Endometrial microvascular endothelial cells (primary cell): Measurements from ENCODE around the gene NRXN3. TPM values are rescaled to one million over a fixed set of nuclear protein-coding genes. Genes with fewer than 3 reads are reported as not detected.

ENCODE experiments used
- in situ Hi-C: cut with HindIII; loops from 2 replicates; pipeline ENCODE4 v1.10.0; 2017; ENCODE audit warnings: low sequenced_read_pairs, low pct_unique_long_range_greater_than_20kb; ENCODE audit errors: inconsistent ontology term
- total RNA-seq: library from RNA; depleted of rRNA; stranded (reverse); fragments of >200 nt; gene quantifications from one replicate; pipeline ENCODE4 v1.2.3, GENCODE V29; 2015; ENCODE audit errors: inconsistent ontology term

Gene NRXN3
- total RNA-seq, 1 donor from 2014 or later: 0.09 TPM

DNA sequence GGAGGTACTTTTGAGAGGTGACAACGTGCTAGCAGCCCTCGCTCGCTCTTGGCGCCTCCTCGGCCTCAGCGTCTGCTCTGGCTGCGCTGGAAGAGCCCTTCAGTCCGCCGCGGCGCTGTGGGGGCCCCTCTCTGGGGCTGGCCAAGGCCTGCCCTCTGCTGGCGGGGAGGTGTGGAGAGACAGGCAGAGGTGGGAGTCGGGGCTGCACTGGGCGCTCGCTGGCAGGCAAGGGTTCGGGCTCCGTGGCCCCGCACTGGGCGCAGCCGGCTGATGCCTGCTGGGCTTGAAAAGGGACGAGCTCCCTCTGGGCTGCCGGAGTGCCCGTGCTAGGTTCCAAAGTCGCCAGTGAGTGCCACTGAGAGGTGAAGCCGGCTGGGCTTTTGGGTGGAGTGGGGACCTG is 1461.1 kb downstream of the NRXN3 start:
- in situ Hi-C loops: no loop called here

DNA sequence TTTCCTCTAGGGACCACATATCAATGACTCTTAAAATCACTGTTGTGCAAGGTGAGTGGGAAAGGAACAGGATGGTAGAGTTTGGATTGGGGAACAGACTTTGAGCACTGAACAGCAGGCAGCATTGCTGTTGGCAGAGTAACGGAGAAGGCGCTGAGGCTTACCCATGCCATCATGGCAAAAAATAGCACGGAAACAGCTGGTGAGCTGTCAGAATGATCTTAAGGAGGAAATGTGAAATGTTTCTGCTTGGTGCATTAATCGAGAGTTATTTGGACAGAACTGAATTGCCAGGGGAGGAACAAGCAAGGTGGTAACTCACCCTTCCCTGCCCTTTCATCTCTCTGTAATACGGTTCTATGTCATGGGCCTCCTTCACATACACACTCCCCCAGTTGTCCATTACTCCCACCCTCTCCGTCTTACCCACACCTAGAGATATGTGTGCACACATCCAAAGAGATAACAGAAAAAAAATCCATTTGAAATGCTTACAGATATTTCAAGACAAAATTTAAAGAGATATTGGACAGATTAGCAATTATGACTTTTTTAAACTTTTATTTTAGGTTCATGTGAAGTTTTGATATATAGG is 1468.6 kb downstream of the NRXN3 start:
- in situ Hi-C loops: no loop called here

DNA sequence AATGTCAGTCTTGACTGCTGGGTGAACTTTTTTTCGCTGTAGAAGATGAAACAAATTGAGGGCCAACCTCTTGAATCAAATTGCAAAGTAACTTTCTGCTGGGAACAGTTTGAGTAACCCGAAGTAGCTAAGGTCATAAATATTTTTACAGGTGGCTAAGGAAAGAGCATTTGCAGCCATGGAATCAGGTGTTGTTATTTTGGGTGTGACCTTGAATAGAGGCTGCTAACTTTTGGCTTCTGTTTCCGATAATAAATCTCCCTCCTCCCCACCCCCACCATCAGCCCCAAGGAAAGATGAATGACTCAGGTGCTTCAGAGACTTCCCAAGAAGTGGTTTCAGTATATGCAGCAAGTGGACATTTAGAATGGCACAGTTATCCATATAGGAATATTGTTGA is 1469.4 kb downstream of the NRXN3 start:
- in situ Hi-C loops: no loop called here

DNA sequence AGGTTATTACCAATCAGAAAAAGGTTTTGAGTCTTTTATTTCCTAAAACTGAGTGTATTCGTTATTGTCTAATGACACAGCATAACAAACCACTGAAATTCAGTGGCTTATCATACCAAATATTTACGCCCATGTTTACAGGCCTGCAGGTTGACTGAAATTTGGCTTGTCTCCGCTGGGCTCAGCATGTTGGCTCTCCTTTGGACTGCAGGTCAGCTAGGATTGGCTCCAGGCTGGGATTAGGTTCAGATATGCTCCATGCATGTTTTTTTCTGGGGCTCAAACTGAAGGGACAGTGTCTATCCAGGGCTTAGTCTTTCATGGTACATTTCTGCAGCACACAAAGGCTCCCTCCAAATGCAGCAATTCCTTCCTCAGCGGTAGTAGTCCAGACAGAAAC is 1471.2 kb downstream of the NRXN3 start:
- in situ Hi-C loops: no loop called here

DNA sequence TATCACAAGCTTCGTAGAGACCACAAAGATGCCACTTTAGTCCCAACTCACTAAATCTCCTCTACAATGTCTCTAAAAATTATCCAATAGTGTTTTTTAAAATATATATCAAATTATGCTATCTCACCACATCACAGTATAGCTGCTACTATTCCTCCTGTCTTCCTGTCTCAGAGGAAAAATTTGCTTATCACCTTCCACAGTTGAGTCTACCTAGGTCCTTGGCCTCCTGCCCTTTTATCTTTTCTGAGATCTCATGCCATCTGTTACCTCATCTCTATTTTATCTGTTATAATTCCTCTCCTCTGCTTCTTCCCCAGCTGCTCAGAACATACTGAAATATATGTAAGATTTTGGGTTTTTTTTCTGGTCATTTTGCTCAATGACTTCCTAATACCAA is 1473.0 kb downstream of the NRXN3 start:
- in situ Hi-C loops: no loop called here

DNA sequence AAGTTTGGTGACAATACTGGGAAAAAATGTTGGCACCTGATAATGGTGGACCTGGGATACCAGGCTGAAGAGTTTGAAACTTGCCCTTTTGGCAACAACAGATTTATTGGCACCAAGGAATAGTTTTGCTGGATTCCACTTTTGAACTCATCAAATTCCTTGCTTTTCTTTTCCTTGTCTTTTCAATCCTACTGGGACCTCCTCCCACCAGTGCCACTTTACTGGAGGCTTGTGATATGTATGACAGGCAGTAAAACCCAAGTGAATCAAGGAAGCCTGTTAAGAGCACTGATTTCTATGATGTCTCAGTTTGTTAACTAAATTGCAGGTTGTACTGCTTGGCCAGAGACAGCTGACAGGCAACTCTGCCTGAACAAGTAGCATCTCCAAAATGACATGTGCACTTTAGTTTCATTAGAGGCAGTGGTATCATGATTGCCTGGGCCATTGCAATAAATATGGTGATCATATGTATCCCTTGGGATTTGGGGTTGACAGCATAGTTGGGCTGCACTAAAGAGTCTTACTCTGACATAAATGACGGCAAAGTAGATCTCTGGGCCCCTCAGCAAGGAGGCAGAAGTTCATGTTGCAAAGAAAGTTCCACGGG is 1475.7 kb downstream of the NRXN3 start:
- in situ Hi-C loops: no loop called here

DNA sequence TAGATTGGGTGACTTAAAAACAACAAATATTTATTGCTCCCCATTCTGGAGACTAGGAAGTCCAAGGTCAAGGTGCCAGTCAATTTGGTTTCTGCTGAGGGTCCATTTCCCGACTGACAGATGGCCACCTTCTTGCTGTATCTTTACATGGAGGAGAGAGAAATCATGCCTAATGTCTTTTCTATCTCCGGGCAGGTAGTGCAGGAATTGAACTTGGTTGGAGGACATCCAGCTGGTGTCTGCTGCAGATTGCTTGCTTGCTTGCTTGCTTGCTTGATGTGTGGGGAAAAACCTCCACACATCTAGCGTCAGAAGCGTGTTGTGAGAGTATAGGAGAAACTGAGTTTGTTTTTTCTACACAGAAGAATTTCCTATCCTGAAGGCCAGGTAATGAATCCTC is 1479.7 kb downstream of the NRXN3 start:
- in situ Hi-C loops: no loop called here

DNA sequence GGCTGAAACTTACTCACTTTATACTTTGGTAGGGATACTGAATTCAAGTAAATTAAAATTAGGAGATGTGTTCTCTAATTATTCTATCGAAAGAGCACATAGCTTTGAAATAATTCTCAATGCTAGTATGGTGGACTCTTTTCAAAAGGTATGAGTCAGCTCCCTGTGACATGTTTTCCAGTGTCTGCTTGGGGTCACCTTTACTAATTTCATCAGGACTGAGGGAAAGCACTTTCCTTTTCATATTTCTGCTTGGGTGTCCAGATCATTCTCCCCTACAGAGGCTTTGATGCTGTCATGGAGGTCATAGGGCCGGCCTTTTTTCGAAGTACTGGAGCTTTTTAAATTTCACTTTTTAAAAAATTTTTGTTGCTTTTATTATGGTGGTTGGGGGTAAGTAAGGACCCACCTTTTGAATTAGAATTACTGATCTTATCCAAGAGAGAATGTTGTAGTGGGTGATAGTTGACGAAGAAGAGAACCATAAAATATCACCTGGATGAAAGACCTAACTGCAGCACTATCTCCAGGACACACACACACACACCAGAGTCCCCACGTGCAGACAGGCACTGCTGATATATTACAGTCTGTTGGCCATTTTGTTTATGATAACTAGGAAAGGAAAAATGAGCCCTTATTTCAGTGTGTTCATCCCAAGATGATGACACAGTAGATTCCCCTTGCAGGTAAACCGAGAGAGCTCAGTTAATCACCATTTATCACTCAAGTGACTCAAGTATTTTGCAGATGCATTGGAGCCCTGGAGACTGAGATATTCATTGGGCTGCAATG is 1482.5 kb downstream of the NRXN3 start:
- in situ Hi-C loops: no loop called here

DNA sequence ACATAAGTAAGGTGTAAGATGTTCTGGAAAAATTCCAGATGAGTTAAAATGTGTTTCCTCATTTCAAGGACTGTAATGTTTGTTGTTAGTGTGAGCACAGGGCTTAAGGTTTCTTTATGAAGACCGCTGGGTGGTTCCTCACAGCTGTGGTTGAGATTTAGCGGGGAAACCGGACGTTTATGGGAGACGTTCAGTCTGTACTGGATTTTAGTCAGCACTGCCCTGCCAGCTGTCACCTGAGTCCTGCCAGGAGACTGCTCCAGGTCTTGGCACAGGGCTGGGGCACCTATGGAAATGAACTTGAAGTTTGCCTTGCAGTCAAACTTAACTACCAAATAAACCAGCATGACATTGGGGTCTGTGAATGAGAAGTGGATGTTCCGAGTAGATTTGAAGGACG is 1485.9 kb downstream of the NRXN3 start:
- in situ Hi-C loops: no loop called here

DNA sequence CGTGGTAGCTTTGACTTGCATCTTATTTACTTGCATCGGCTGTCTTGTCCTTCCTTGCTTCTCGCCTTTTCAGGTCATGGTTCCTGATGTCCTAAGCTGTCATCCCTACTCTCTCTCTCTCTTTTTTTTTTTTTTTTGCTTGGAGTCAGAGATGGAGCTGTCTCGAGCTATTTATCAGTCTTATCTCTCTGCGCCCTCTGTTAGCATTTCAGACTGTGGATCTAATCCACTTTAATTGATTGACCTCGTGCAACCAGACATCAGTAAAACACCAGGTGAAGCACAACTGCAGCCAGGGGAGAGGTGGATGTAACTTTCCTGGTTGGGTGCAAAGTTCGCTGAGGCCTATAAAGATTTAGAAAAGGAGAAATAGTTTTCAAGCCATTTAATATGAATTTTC is 1486.3 kb downstream of the NRXN3 start:
- in situ Hi-C loops: no loop called here

DNA sequence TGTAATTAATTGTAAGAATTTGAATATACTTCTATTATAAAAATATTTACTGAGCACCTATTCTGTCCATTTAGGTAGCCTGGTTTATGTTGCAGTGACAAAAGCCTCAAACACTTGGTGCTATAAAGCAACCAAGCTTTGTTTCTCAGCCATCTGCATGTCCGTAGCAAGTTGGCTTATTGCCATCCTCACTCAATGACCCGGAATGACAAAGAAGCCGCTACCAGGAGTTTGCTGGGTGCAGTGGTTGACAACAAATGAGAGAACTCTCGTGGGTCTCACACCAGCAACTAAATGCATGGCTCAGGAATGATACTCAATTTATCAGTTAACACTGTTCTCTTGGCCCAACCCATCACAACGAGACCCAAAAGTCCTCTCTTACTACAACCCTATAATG is 1488.0 kb downstream of the NRXN3 start:
- in situ Hi-C loops: no loop called here

DNA sequence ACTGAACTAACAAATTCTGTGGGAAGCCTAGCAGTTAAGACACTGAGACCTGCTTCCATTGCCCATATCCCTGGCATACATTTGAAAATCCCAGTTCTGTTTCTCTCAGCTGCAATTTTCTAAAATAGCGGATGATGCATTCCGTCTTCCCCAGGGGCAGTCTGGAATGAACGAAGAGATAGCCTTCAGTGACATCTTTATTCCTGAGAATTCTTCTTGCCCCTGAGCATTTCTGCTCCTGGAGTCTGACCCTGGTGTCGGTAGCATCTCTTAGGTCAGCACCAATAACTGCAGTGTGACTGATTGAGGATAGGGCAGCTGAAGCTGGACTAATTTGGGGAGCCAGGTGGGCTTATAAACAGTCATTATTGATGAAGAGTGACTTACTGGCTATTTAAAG is 1488.6 kb downstream of the NRXN3 start:
- in situ Hi-C loops: no loop called here

DNA sequence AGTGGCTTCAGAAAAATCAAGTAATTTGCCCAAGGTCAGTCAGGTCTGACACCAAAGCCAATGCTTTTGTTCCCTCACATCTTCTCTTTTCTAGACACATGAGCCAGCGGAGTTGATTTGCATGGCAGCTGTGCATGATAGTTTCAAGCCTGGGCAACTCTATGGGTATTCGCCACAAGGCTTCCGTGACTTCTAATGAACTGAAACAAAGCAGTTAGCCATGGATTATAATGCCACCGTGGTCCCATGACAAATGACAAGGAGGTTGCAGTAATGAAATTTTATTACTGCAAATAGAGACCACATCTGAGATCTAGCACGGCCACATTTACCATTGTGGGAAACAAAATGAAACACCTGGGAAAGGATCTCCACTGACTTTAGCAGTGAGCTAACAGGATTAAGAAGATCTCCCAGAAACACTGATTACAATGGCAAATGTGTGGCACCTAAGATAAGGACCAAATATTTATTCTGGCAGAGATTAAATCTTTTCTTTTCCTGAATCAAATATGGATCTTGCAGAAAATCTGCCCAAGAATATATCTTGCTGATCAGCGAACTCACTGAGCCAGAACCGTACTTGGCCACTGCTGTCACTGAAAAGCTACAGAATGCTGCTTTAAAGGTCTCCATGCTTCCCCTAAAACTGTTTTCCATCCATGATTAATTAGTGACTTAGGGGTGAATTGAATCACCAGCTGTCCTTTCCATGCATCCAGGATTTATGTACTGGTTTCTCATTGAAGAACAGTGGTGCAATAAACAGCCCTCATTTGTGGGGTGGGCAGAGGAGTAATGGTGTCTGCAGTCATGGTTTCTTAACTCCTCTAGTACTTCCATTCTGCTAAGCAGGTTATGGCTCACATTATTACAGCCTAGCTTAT is 1490.1 kb downstream of the NRXN3 start:
- in situ Hi-C loops: no loop called here

DNA sequence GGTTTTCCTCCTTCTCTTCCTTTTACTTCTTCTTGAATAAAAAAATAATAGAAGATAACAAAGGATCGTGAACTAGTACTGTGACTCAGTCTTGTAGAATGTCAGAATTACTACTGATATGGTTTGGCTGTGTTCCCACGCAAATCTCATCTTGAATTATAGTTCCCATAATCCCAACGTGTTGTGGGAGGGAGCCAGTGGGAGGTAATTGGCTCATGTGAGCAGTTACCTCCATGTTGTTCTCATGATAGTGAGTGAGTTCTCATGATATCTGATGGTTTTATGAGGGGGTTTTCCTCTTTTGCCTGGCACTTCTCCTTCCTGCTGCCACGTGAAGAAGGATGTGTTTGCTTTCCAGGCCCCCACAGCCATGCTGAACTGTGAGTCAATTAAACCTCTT is 1491.6 kb downstream of the NRXN3 start:
- in situ Hi-C loops: no loop called here

DNA sequence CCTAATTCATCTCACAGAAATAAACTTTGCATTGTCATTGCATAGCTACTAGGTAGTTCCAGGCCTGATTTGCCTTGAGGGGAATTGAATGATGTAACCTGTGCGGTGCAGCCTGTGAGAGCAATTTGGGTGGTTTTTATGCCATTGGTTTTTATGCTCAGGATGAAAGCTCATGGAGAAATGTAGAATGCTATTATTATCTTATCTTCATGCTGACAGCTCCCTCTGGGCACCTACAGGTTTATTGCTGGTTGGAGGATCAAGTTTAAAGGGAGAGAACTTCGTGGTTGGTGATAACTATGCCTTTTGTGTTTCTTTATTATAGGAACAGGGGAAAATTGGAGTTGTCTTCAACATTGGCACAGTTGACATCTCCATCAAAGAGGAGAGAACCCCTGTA is 1493.3 kb downstream of the NRXN3 start:
- in situ Hi-C loops: no loop called here

DNA sequence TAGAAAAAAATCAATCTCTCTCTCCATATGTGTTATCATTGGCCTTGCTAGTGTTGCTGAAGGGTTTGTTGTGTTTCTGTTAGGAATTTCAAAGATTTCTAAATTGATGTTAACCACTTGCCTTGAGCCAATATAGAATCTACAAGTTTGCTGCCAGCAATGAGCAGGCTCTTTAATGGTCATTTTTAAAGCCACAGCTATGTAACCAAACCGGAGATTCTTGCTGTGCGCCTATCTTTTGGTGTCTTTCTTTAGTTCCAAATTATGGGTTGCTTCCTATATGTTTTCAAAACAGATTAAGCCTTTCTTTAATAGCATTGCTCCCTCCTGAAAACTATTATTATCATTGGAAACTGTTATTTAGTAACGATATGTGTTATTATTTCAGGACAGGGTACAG is 1495.4 kb downstream of the NRXN3 start:
- in situ Hi-C loops: no loop called here

DNA sequence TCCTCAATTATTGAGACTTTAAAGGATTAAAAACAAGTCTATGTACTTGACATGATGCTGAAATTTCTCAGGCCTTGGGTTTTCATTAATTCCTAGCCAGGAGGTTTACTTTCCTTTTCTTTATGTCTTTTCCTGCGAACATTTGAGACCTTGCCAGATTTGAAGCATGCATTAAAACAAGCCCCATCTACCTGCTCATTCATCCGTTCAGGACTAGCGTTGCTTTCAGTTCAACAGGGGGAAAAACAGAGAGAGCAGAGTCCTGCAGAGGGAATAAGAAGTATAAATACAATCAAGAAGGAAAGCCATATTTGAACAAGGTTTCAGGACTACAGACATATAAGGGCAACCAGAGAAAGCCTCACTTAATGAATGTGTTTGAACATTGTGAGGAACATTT is 1498.8 kb downstream of the NRXN3 start:
- in situ Hi-C loops: no loop called here

DNA sequence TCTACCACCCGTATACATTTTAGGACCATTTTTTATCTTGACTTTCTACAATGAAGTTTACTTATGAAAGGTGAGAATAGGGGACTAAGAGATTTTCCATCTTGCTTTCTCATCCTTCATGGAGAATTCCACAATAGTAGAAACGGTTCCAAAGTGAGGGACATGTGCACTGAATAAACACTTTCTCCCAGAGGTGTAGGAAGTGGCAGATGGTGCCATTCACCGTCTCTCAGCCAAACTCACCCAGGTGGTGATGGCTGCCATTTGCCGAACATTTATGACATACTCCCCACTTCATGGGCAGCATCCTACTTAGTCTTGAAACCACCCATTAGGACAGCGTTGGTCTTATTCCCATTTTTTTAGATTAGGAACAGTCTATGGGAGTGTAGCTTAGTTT is 1500.6 kb downstream of the NRXN3 start:
- in situ Hi-C loops: no loop called here

DNA sequence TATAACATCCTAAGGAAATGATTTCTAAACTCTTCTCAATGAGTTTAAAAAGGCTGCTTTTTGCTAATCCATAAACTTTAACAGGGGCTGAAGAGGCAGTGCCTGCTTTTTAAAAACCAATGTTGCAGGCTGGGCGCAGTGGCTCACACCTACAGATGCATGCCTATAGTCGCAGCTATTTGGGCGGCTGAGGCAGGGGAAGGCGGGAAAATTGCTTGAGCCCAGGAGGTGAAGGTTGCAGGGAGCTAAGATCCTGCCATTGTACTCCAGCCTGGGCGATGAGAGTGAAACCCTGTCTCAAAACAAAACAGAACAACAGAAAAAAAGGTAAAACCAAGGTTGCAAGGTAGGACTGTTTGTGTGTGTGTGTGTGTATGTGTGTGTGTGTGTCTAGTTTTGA is 1509.9 kb downstream of the NRXN3 start:
- in situ Hi-C loops: no loop called here
